ENCODE measurements around the gene EXTL1.

EXTL1 gene

DNA sequence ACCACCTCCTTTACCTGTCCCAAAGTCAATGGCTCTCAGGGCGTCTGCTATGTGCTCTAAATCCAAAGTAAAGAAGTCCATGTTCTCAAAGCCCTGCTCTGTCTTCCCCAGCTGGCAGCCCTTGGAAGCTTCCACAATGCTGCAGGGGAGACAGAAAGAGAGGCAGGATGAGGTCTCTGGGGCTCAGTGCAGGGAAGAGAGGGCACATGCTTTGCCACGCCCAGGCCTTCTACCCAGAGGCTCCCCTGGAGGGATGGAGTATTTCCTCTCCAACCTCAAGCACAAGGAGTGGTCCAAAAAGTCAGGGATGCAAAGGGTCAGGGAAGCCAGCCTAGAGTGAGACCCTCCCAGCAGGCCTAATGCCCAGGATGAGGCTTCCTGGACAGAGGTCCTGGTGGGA lies 35.6 kb downstream of the EXTL1 start:
- no peak for DNase-seq (ENCODE audit: low read depth)
- TF ChIP-seq, protein P1, sequence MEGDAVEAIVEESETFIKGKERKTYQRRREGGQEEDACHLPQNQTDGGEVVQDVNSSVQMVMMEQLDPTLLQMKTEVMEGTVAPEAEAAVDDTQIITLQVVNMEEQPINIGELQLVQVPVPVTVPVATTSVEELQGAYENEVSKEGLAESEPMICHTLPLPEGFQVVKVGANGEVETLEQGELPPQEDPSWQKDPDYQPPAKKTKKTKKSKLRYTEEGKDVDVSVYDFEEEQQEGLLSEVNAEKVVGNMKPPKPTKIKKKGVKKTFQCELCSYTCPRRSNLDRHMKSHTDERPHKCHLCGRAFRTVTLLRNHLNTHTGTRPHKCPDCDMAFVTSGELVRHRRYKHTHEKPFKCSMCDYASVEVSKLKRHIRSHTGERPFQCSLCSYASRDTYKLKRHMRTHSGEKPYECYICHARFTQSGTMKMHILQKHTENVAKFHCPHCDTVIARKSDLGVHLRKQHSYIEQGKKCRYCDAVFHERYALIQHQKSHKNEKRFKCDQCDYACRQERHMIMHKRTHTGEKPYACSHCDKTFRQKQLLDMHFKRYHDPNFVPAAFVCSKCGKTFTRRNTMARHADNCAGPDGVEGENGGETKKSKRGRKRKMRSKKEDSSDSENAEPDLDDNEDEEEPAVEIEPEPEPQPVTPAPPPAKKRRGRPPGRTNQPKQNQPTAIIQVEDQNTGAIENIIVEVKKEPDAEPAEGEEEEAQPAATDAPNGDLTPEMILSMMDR (IDR thresholded peaks at IDR 0.05; ENCODE audit: low read depth, low read length, missing control alignments), result no peak

DNA sequence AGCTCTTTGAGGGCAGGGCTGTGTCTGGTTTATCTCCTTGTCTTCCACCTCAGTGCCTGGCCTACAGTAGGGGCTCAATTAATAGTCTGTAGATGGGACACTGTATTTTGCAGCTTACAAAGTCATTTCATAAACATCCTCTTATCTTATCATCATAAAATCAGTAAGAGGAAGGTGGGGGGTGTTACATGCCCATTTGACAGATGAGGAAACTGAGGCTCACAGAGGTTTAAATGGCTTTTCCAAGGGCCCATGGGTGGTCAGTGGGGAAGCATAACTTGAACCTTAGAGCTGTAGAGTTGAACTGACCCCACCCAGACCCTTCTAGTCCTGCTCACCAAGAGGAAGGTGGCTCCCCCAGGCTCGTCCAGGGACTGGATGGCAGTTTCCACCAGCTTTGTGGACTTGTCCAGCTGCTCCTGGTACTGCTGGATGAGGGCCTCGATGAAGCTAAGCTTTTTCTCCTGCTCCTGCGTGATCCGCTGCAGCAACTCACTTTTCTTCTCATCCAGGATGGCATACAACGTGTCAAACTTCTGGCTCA lies 36.5 kb downstream of the EXTL1 start:
- no peak overlapping the region for H3K4me3 ChIP-seq (ENCODE audit: low read depth, low read length)
- DNase-seq (ENCODE audit: low read depth), result no peak
- TF ChIP-seq, protein P1 (IDR thresholded peaks at IDR 0.05; ENCODE audit: low read depth, low read length, missing control alignments), result no peak

More for the DNA sequence above, 35.6 kb downstream of the EXTL1 start:
- H3K4me3 ChIP-seq (ENCODE audit: low read depth, low read length), result no peak overlapping the region

DNA sequence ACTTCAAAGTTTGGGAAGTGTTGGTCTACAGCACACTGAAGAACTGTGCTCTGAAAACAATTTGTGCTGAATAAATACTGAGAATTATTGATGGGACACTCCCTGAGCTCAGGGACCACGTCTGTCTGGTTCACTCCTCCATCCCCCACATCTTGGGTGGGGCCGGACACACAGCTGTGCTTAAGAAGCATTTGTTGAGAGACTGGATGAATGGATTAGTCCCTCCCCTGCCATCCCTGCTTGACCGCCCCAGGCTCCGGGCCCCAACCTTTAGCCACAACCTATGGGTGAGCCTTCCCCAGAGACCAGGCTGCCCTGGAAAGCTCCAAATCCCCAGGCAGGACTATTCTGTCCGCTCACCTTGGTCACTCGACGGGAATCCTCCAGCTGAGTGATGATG lies 38.3 kb downstream of the EXTL1 start:
- H3K4me3 ChIP-seq (ENCODE audit: low read depth, low read length), result no peak overlapping the region
- no peak for DNase-seq (ENCODE audit: low read depth)
- TF ChIP-seq, protein P1 (IDR thresholded peaks at IDR 0.05; ENCODE audit: low read depth, low read length, missing control alignments), result no peak

DNA sequence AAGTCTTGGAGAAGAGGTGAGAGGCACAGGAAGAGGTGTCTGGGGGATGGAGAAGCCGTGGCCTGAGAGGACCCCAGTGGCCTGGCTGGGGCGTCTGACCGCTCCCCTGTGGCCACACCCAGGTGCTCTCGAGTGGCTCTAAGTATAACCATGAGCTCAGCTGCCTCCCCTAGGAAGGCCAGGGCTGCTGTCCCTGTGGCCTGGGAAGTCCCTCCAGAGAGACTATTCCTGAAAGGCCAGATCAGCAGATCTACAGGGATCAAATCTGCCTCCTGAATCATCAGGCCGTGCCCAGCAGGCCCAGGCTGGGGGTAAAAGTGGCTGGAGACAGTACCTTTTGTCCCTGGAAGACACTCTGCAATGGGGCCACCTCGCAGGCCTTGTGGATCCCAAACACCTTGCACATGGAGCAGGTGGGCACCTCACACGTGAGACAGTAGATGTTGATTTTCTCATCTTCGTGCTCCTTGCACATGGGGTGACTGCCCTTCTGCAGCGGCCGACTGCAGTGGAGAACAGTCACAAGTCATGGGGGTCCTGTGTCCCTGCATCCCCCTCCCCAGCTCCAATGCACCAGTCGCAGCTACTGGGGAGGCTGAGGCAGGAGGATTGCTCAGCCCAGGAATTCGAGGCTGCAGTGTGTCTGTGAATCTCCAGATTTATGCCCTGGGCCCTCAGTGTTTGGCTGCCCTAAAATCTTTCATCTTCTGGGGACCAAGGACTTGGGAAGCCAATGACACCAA lies 39.4 kb downstream of the EXTL1 start:
- DNase-seq (ENCODE audit: low read depth), result no peak
- no peak overlapping the region for H3K4me3 ChIP-seq (ENCODE audit: low read depth, low read length)
- TF ChIP-seq, protein P1 (IDR thresholded peaks at IDR 0.05; ENCODE audit: low read depth, low read length, missing control alignments), result no peak

DNA sequence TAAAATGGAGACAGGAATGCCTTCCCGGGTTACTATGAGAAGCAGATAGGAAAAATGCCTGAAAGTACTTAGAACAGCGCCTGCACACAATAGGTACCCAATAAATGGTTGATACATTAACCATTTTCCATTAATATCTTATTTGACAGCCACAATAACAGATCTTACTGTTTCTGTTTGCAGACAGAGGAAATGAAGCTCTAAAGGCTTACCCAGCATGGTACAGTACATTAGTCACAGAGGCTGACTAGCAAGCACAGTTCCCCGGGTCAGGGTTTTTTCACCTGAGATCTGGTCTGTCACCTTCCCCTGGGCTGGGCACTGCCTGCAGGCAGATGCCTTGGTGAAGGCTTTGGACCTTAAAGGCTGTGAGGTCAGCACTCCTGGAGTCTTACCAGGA lies 43.0 kb downstream of the EXTL1 start:
- TF ChIP-seq, protein P1 (IDR thresholded peaks at IDR 0.05; ENCODE audit: low read depth, low read length, missing control alignments), result no peak
- H3K4me3 ChIP-seq (ENCODE audit: low read depth, low read length), result no peak overlapping the region
- no peak for DNase-seq (ENCODE audit: low read depth)

DNA sequence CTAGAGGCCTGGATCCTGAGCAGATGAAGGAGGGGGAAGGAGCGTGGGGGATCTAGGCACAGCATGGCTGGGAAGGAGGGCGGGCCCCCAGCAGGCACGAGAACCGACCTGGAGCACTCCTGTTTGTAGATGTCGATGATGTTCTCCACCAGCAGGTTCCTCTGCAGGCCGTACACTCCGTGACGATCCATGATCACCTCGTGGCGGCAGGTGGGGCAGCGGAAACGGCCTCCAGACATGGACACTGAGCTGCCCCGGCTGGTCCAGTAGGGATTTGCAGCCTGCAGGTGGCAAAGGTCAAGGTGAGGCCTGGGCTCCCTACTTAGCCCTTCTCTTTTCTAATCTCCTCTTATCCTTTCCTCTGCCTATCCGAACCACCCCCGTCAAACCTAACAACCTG lies 44.6 kb downstream of the EXTL1 start:
- TF ChIP-seq, protein P1 (IDR thresholded peaks at IDR 0.05; ENCODE audit: low read depth, low read length, missing control alignments), result no peak
- H3K4me3 ChIP-seq (ENCODE audit: low read depth, low read length), result no peak overlapping the region
- no peak for DNase-seq (ENCODE audit: low read depth)

DNA sequence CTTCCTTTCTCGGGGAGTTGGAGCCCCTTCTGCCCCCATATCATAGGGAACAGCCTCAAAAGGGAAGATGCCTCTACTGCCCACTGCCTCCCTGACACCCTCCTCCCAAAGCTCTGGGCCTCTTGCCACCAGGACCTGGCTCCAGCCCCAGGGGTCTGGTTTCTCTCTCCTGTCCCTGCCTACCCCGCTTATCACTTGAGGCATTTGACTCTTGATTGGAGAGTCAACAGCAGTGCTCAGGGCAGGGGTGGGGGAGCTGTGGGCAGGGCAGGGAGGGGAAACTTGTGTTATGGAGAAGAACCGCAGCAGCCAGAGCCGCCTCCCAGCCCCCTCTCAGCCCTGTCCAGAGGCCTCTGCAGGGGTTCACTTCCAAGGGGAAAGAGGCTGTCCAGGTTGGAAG lies 45.3 kb downstream of the EXTL1 start:
- no peak for DNase-seq (ENCODE audit: low read depth)
- TF ChIP-seq, protein P1 (IDR thresholded peaks at IDR 0.05; ENCODE audit: low read depth, low read length, missing control alignments), result no peak
- no peak overlapping the region for H3K4me3 ChIP-seq (ENCODE audit: low read depth, low read length)
